ENCODE data around the gene SARM1. TPM values are rescaled to one million over a fixed set of nuclear protein-coding genes. Genes with fewer than 3 reads are reported as not detected.

The SARM1 gene
- total RNA-seq, 1 donor, result 5.8 TPM

DNA sequence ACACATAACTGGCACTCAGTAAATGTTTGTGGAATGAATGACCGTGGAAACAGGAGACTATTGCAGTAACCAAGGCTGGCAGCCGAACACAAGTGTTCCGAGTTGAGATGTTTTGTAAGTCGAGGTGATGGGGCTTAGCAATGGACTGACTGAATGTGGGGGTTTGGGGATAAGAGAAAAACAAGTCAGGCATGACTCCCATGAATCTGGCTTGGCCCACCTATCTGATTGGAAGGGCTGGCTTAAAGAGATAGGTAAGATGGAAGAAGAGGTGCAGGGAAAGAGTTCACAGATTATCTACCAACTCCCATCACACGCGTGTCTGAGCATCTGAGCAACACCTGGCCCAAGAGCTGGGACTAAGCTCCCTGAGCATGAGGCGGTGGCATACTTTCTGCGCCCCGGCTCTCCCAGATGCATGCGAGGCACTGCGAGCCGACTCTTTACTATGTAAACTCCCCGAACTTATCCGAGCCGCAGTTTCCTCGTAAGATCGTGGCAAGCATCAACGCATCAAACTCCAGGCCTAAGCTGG is 36.8 kb upstream of the SARM1 start:
- Histone ChIP-seq H2AFZ (ENCODE audit: low read length) (peak overlapping the region; percentile 69), H3K4me3 (ENCODE audit: insufficient read depth, low read length) (peak overlapping the region; percentile 83), H3K27ac (ENCODE audit: low read depth, low read length) (peak overlapping the region; percentile 96), H3K4me2 (ENCODE audit: insufficient read depth, low read length) (peak overlapping the region; percentile 99), H3K36me3 (ENCODE audit: insufficient read depth, low read length) (peaks cover 28% of the 10 kb centered on the region), H3K27me3 (ENCODE audit: insufficient read depth, low read length) (no peaks in the 10 kb centered on the region), H3K9me3 (ENCODE audit: low read depth, low read length) (no peaks in the 10 kb centered on the region), H4K20me1 (ENCODE audit: insufficient read depth, low read length) (peaks cover 38% of the 10 kb centered on the region), H3K4me1 (ENCODE audit: insufficient read depth, low read length) (peaks cover 47% of the 10 kb centered on the region), H3K79me2 (ENCODE audit: insufficient read depth, low read length) (peaks cover 85% of the 10 kb centered on the region)
- DNase-seq (ENCODE audit: insufficient read length, low spot score, missing footprints), result no peak
- TF ChIP-seq, protein P1, sequence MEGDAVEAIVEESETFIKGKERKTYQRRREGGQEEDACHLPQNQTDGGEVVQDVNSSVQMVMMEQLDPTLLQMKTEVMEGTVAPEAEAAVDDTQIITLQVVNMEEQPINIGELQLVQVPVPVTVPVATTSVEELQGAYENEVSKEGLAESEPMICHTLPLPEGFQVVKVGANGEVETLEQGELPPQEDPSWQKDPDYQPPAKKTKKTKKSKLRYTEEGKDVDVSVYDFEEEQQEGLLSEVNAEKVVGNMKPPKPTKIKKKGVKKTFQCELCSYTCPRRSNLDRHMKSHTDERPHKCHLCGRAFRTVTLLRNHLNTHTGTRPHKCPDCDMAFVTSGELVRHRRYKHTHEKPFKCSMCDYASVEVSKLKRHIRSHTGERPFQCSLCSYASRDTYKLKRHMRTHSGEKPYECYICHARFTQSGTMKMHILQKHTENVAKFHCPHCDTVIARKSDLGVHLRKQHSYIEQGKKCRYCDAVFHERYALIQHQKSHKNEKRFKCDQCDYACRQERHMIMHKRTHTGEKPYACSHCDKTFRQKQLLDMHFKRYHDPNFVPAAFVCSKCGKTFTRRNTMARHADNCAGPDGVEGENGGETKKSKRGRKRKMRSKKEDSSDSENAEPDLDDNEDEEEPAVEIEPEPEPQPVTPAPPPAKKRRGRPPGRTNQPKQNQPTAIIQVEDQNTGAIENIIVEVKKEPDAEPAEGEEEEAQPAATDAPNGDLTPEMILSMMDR (IDR thresholded peaks at IDR 0.05; ENCODE audit: extremely low read depth, low read depth, low read length), result no peak

DNA sequence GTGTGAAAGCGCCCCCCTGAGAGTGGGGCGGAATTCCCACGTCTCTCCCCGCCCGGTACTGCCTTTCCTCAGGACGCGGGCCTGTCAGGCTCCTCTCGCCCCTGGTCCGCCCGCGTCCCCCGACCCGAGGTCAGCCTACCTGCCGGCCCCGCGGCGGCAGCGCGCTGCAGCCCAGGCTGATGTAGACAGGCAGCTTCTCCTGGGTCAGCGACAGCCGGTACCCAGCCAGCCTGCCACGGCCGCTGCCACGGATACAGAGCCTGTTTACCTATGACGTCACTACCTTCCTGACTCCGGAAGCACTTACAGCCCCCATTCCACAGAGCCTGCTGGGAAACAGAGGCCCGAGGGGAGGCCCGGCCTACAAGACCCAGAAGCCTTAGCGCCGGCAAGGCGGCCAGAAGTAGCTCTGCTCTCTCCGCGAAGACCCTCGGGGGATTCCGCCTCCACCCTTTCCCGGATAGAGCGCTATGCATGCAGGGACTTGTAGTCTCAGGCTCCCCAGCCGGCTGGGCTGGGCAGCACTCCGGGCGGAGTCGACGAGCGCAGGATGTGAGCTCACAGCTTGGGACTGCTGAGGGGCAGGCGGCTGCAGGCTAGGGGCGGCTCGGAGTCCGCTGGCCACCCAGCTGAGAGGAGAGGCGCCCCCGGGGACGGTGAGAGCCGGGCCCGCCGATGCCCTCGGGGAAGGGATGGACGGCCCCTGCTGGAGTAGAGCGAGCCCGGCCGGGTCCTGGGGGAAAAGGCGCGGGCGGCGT is 36.1 kb upstream of the SARM1 start, which contains the start of the genes IFT20 and TNFAIP1:
IFT20 (minus strand) TSS at position 272 of the 758 bp plus-strand sequence. CDS start 3,487 bp downstream, outside the sequence.
TNFAIP1 (plus strand) TSS at position 561 of the 758 bp plus-strand sequence. CDS start 3,761 bp downstream, outside the sequence.
- Histone ChIP-seq H3K79me2 (ENCODE audit: insufficient read depth, low read length) (peaks cover 91% of the 10 kb centered on the region), H3K4me2 (ENCODE audit: insufficient read depth, low read length) (peak within 1 kb of the TSS; percentile 99), H3K36me3 (ENCODE audit: insufficient read depth, low read length) (peaks cover 32% of the 10 kb centered on the region), H3K27me3 (ENCODE audit: insufficient read depth, low read length) (no peaks in the 10 kb centered on the region), H2AFZ (ENCODE audit: low read length) (peak within 1 kb of the TSS; percentile 69), H3K27ac (ENCODE audit: low read depth, low read length) (peak within 1 kb of the TSS; percentile 96), H3K9me3 (ENCODE audit: low read depth, low read length) (no peaks in the 10 kb centered on the region), H4K20me1 (ENCODE audit: insufficient read depth, low read length) (peaks cover 43% of the 10 kb centered on the region), H3K4me1 (ENCODE audit: insufficient read depth, low read length) (peaks cover 47% of the 10 kb centered on the region), H3K4me3 (ENCODE audit: insufficient read depth, low read length) (peak within 1 kb of the TSS; percentile 83)
- TF ChIP-seq, protein P1 (IDR thresholded peaks at IDR 0.05; ENCODE audit: extremely low read depth, low read depth, low read length), result no peak
- DNase-seq (ENCODE audit: insufficient read length, low spot score, missing footprints), result peak; percentile 96

DNA sequence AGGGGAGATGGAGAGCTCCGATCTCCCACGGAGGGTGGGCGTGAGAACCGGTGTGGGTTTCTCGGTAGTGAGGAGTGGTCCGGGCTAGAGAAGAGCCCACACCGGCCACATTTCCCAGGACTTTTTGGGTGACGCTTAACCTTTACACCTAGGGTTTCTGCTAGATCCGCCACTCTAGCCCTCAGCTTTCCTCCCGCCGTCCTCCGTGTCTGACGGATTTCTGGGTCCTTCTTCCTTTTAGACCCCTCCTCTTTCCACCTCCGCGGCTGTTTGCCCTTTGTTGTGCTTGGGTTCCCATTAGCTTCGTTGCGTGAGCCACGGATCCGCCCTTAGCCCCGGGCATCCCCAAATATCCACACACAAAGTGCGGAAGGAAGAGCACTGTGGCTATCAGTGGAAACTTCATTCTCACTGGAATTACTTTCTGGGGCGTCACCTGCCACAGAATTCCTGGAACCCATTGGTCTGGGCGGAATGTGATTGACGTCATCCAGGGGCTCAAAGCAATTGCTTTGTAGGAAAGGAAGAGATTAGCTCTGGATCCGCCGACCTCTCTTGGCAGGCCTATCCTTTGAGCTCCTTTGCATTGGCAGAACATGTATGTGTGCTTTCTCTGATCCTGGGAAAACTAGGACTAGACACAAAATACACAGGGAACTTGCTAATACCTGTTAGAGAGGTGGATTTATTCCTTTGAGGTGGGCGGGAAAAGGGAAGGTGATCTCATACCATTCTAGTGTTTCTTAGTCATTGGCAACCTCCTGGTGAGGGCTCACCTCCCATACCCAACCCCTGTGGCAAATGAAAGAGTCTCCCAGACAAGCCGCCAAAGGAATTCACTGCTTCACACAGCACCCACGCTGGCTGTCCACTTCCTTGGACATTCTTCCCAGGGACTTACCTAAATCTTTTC is 35.3 kb upstream of the SARM1 start:
- TF ChIP-seq, protein P1 (IDR thresholded peaks at IDR 0.05; ENCODE audit: extremely low read depth, low read depth, low read length), result no peak
- Histone ChIP-seq H3K4me2 (ENCODE audit: insufficient read depth, low read length) (peak overlapping the region; percentile 86), H3K4me1 (ENCODE audit: insufficient read depth, low read length) (peaks cover 47% of the 10 kb centered on the region), H3K36me3 (ENCODE audit: insufficient read depth, low read length) (peaks cover 26% of the 10 kb centered on the region), H2AFZ (ENCODE audit: low read length) (peak overlapping the region; percentile 59), H3K27ac (ENCODE audit: low read depth, low read length) (peak overlapping the region; percentile 96), H4K20me1 (ENCODE audit: insufficient read depth, low read length) (peaks cover 42% of the 10 kb centered on the region), H3K4me3 (ENCODE audit: insufficient read depth, low read length) (peak overlapping the region; percentile 83), H3K79me2 (ENCODE audit: insufficient read depth, low read length) (peaks cover 87% of the 10 kb centered on the region), H3K9me3 (ENCODE audit: low read depth, low read length) (no peaks in the 10 kb centered on the region), H3K27me3 (ENCODE audit: insufficient read depth, low read length) (no peaks in the 10 kb centered on the region)
- DNase-seq (ENCODE audit: insufficient read length, low spot score, missing footprints), result peak; percentile 75
